NB4 (cell line): ENCODE measurements around the gene TINCR.

ENCODE experiments used
- CTCF ChIP-seq: IDR thresholded peaks from one replicate; pipeline ENCODE4 v1.5.1; 2012; ENCODE audit warnings: low read depth, low read length
- MAX ChIP-seq: IDR thresholded peaks from 2 replicates; pipeline ENCODE4 v1.6.1; 2011; ENCODE audit warnings: low read depth, low read length
- POLR2A ChIP-seq: IDR thresholded peaks from 2 replicates; pipeline ENCODE4 v1.6.1; 2011; ENCODE audit warnings: mild to moderate bottlenecking; ENCODE audit not compliant: insufficient read length; ENCODE audit errors: extremely low read depth

- TF ChIP-seq CTCF (no peak), POLR2A (no peak), MAX (no peak)
These were observed 5.0 kb upstream of the TINCR start for GRCh38 chr19:5572556-5573286.
